Mucosa of stomach (tissue), 1 donor: ENCODE measurements around the gene PHF14.

Source experiments
- H3K27me3 ChIP-seq: one replicate; pipeline ENCODE4 v1.7.0; 2013; ENCODE audit warnings: mild to moderate bottlenecking, low read length; ENCODE audit not compliant: control insufficient read depth, insufficient read depth
- H3K36me3 ChIP-seq: one replicate; pipeline ENCODE4 v1.7.0; 2013; ENCODE audit warnings: low read length; ENCODE audit not compliant: control insufficient read depth, insufficient read depth
- H3K4me1 ChIP-seq: one replicate; pipeline ENCODE4 v1.7.0; 2013; ENCODE audit warnings: mild to moderate bottlenecking, low read length; ENCODE audit not compliant: control insufficient read depth, insufficient read depth
- H3K4me3 ChIP-seq: one replicate; pipeline ENCODE4 v1.7.0; 2013; ENCODE audit warnings: low read length
- H3K9ac ChIP-seq: one replicate; pipeline ENCODE4 v1.7.0; 2013; ENCODE audit warnings: mild to moderate bottlenecking, low read length, moderate library complexity
- H3K9me3 ChIP-seq: one replicate; pipeline ENCODE4 v1.7.0; 2013; ENCODE audit warnings: mild to moderate bottlenecking, low read length, moderate library complexity; ENCODE audit not compliant: control insufficient read depth
- donor health status: Pancreatic carcinoma.

The PHF14 gene

GRCh38 chr7:10998996-10999757 is 25.5 kb downstream of the PHF14 start:
- no peak overlapping the region for H3K9ac ChIP-seq
- H3K4me3 ChIP-seq, result no peak overlapping the region
- no peaks in the 10 kb centered on the region for H3K9me3 ChIP-seq
- H3K4me1 ChIP-seq, result no peaks in the 10 kb centered on the region
- H3K27me3 ChIP-seq, result no peaks in the 10 kb centered on the region
- H3K36me3 ChIP-seq, result no peaks in the 10 kb centered on the region

DNA sequence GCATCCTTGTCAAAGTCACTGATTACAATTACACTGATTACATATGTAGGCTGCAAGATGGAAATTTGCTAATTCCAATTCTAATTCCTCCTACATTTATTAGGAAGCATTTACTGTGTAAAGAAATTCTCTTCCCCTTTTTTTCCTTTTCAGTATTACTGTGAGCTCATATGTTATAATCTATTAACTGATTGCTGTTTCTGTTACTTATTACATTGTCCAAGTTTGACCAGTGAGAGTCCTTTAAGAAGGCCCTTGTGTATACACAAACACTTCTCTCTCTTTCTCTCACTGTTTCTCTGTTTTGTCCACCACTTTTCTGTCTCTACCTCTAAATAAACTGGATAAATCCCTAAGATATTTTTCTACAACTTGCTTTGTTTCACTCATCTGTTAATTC is 31.5 kb downstream of the PHF14 start:
- Histone ChIP-seq H3K36me3 (no peaks in the 10 kb centered on the region), H3K9me3 (no peaks in the 10 kb centered on the region), H3K4me1 (no peaks in the 10 kb centered on the region)

GRCh38 chr7:11006291-11006690 is 32.6 kb downstream of the PHF14 start:
- Histone ChIP-seq H3K9me3 (no peaks in the 10 kb centered on the region), H3K4me1 (no peaks in the 10 kb centered on the region), H3K36me3 (no peaks in the 10 kb centered on the region), H3K27me3 (no peaks in the 10 kb centered on the region), H3K4me3 (no peak overlapping the region), H3K9ac (no peak overlapping the region)

More for the DNA sequence above, 31.5 kb downstream of the PHF14 start:
- no peak overlapping the region for H3K4me3 ChIP-seq
- no peak overlapping the region for H3K9ac ChIP-seq
- no peaks in the 10 kb centered on the region for H3K27me3 ChIP-seq

DNA sequence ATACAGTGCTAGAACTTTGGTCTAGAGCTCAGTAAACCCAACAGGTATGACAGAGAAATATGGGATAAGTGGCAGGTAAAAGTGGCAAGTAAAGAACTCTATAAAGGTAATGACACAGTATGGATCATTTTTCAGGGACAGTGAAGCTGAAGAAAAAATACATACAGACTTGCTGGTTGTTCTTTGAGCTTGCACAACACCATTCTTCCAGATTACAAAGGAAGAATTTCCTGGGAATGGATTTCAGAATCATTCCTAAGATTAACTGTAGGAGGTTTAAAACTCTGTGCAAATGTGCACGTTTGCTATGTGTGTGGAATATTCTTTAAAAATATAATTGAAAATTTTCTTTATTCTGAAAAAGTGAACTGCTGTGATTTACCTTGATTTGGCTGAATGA is 36.0 kb downstream of the PHF14 start:
- Histone ChIP-seq H3K36me3 (no peaks in the 10 kb centered on the region), H3K4me1 (no peaks in the 10 kb centered on the region), H3K9me3 (no peaks in the 10 kb centered on the region), H3K9ac (no peak overlapping the region), H3K4me3 (no peak overlapping the region), H3K27me3 (no peaks in the 10 kb centered on the region)

DNA sequence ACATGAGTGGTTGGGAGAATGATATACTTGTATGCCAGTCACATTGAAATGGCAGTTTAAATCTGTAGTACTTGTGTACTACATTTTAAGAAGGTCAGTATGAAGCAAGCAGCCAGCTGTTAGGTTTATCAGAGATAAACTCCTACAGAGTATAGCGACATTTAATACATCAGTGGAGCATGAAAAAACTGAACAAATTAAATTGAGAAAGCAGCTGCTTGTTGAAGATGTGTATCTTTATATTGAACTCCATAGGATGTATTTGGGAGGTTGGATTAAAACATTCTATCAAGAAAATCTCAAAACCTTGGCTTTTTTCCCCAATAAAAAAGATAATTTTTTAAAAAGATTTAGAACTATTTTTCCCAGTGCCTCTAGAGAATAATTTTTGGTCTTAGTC is 47.8 kb downstream of the PHF14 start:
- no peaks in the 10 kb centered on the region for H3K4me1 ChIP-seq

DNA sequence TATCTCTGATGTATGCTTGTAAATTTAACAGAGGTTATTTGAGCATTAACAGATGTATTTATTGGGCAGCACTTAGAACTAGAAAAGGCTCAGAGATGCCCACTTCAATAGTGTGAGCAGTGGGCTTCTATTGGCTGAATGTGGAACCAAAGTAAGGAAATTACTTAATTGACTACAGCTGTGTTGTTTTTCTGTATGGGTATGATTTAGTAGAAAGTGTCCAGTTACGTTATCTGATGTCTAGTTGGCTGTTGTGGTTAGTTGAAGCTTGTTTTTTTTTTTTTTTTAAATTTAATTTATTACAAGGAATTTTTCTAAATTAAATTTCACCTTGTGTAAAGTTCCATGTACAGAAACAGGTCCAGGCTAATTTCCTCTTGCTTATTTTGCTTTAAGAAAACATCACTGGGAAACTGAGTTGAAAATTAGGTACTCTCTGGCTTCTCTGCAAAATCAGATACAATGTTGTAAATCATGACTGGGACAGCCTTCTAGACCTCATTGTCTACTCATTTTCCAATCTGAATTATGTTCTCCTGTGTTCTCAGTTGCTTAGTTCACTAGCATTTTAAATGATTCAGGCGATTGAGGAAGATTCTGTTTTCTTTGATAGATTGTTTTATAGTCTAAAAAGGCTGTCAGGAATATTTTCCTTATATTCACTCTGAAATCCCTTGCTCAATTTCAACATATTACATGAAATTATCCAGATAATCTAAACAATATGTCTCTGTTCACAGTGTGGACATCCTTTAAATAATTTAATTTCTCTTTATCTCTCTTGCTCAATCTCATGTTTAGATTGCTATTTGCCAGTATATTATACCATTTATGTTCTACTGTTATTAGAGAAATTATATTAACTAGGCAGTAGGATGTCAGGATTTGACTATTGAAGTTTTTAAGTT is 53.0 kb downstream of the PHF14 start:
- Histone ChIP-seq H3K4me1 (no peaks in the 10 kb centered on the region), H3K9me3 (no peaks in the 10 kb centered on the region), H3K9ac (no peak overlapping the region), H3K27me3 (no peaks in the 10 kb centered on the region), H3K4me3 (no peak overlapping the region), H3K36me3 (no peaks in the 10 kb centered on the region)

More for the DNA sequence above, 47.8 kb downstream of the PHF14 start:
- Histone ChIP-seq H3K9me3 (no peaks in the 10 kb centered on the region), H3K9ac (no peak overlapping the region), H3K36me3 (no peaks in the 10 kb centered on the region), H3K4me3 (no peak overlapping the region), H3K27me3 (no peaks in the 10 kb centered on the region)

DNA sequence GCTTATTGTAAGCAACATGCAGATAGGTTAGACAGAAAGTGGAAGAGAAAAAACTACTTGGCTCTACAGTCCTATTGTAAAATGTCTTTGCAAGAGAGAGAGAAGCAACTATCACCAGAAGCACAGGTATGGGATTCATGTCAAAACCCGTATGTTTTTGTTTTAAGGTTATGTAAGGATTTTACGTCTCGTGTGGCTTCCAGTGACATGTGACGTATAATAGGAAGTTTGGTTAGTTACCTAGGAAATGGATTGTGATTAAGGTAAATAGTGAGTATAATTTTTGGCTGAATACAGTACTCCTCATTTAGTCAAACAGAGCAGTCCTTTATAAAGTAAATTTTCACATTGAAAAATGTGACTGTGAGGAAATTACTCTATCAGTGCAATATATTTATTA is 62.0 kb downstream of the PHF14 start:
- Histone ChIP-seq H3K4me3 (no peak overlapping the region), H3K4me1 (no peaks in the 10 kb centered on the region), H3K27me3 (no peaks in the 10 kb centered on the region), H3K9ac (no peak overlapping the region), H3K9me3 (no peaks in the 10 kb centered on the region), H3K36me3 (no peaks in the 10 kb centered on the region)

- H3K36me3 ChIP-seq, result no peaks in the 10 kb centered on the region
- H3K9ac ChIP-seq, result no peak overlapping the region
- H3K4me3 ChIP-seq, result no peak overlapping the region
- no peaks in the 10 kb centered on the region for H3K27me3 ChIP-seq
- no peaks in the 10 kb centered on the region for H3K4me1 ChIP-seq
- H3K9me3 ChIP-seq, result no peaks in the 10 kb centered on the region
Measured at GRCh38 chr7:11039974-11040373, 66.3 kb downstream of the PHF14 start.

- Histone ChIP-seq H3K4me3 (no peak overlapping the region), H3K9ac (no peak overlapping the region), H3K36me3 (no peaks in the 10 kb centered on the region), H3K9me3 (no peaks in the 10 kb centered on the region), H3K27me3 (no peaks in the 10 kb centered on the region), H3K4me1 (no peaks in the 10 kb centered on the region)
Measured at GRCh38 chr7:11054033-11054432, 80.4 kb downstream of the PHF14 start.

GRCh38 chr7:11060893-11061292 is 87.2 kb downstream of the PHF14 start:
- H3K9ac ChIP-seq, result no peak overlapping the region
- H3K36me3 ChIP-seq, result no peaks in the 10 kb centered on the region
- no peak overlapping the region for H3K4me3 ChIP-seq
- H3K9me3 ChIP-seq, result no peaks in the 10 kb centered on the region
- no peaks in the 10 kb centered on the region for H3K27me3 ChIP-seq
- H3K4me1 ChIP-seq, result no peaks in the 10 kb centered on the region

- no peak overlapping the region for H3K4me3 ChIP-seq
- H3K9me3 ChIP-seq, result no peaks in the 10 kb centered on the region
- no peaks in the 10 kb centered on the region for H3K36me3 ChIP-seq
- H3K4me1 ChIP-seq, result no peaks in the 10 kb centered on the region
- no peak overlapping the region for H3K9ac ChIP-seq
- no peaks in the 10 kb centered on the region for H3K27me3 ChIP-seq
Measured at GRCh38 chr7:11062110-11062509, 88.4 kb downstream of the PHF14 start.

DNA sequence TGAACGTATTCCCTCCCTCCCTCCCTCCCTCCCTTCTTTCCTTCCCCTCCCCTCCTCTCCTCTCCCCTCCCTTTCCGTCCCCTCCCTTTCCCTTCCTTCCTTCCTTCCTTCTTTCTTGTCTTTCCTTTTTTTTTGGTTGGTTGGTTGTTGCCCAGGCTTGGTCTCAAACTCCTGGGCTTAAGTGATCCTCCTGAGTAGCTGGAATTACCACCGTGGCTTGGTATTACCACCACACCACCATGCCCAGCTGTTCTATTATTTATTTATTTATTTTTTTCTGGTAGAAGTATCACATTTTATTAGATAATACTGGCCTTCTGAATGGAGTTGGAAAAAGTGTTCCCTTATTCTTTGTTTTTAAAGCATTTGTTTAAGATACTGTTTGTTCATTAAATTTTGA is 95.9 kb downstream of the PHF14 start:
- H3K9me3 ChIP-seq, result no peaks in the 10 kb centered on the region
- H3K4me1 ChIP-seq, result no peaks in the 10 kb centered on the region
- H3K9ac ChIP-seq, result no peak overlapping the region
- H3K4me3 ChIP-seq, result no peak overlapping the region
- H3K36me3 ChIP-seq, result no peaks in the 10 kb centered on the region
- H3K27me3 ChIP-seq, result no peaks in the 10 kb centered on the region
